IPS-11a (cell line): ENCODE data around the gene PDCL3.

Source experiments
- H3K4me3 ChIP-seq: one replicate; pipeline ENCODE4 v1.5.1; 2013; ENCODE audit warnings: low read depth, low read length, control low read depth

The PDCL3 gene

GRCh38 chr2:100611079-100612029 is 48.6 kb downstream of the PDCL3 start:
- no peak overlapping the region for H3K4me3 ChIP-seq

GRCh38 chr2:100612388-100613000 is 49.7 kb downstream of the PDCL3 start:
- no peak overlapping the region for H3K4me3 ChIP-seq

GRCh38 chr2:100613719-100614118 is 50.9 kb downstream of the PDCL3 start:
- H3K4me3 ChIP-seq: no peak overlapping the region

GRCh38 chr2:100614455-100615000 is 51.7 kb downstream of the PDCL3 start:
- H3K4me3 ChIP-seq: no peak overlapping the region

GRCh38 chr2:100615471-100615870 is 52.7 kb downstream of the PDCL3 start:
- H3K4me3 ChIP-seq: no peak overlapping the region

GRCh38 chr2:100615886-100616285 is 53.1 kb downstream of the PDCL3 start:
- H3K4me3 ChIP-seq: no peak overlapping the region

GRCh38 chr2:100616841-100617390 is 54.1 kb downstream of the PDCL3 start:
- H3K4me3 ChIP-seq: no peak overlapping the region

GRCh38 chr2:100619951-100620350 is 57.2 kb downstream of the PDCL3 start:
- H3K4me3 ChIP-seq: no peak overlapping the region

- H3K4me3 ChIP-seq: no peak overlapping the region
These were observed 57.7 kb downstream of the PDCL3 start for GRCh38 chr2:100620481-100620880.

GRCh38 chr2:100621371-100621951 is 58.7 kb downstream of the PDCL3 start:
- no peak overlapping the region for H3K4me3 ChIP-seq

GRCh38 chr2:100623033-100623715 is 60.4 kb downstream of the PDCL3 start:
- no peak overlapping the region for H3K4me3 ChIP-seq

GRCh38 chr2:100623930-100624329 is 61.1 kb downstream of the PDCL3 start:
- no peak overlapping the region for H3K4me3 ChIP-seq

GRCh38 chr2:100624536-100624935 is 61.7 kb downstream of the PDCL3 start:
- no peak overlapping the region for H3K4me3 ChIP-seq

- H3K4me3 ChIP-seq: no peak overlapping the region
These were observed 62.9 kb downstream of the PDCL3 start for GRCh38 chr2:100625717-100626116.
